Measurements from ENCODE around the gene PPP1R9B. TPM values are rescaled to one million over a fixed set of nuclear protein-coding genes. Genes with fewer than 3 reads are reported as not detected.

PPP1R9B gene
- total RNA-seq, 4 donors from 2014 or later, result 24.9 to 35.9 (median 28.2) TPM

GRCh38 chr17:50177983-50178834 is 27.7 kb upstream of the PPP1R9B start:
- Histone ChIP-seq H3K9me3 (no peaks in the 10 kb centered on the region), H3K27me3 (no peaks in the 10 kb centered on the region), H3K27ac (peak overlapping the region; percentile 68 to 85 (median 74)), H3K4me3 (peak overlapping the region in 3 of 4 donors; percentile 9 to 44 (median 9)), H3K36me3 (no peaks in the 10 kb centered on the region), H3K4me1 (peaks cover 21 to 59% (median 30%) of the 10 kb centered on the region in 3 donors)
- 2 to 25% methylated on average over 5 to 8 of the region's 22 CpGs for WGBS, 2 donors
- intact Hi-C loops (cut with DNase I), result no loop called here
- no peak for DNase-seq
- TF ChIP-seq POLR2A (IDR thresholded peaks at IDR 0.05) (no peak), CTCF (IDR thresholded peaks at IDR 0.05) (peak in 4 of 6 experiments; percentile 27 to 49 (median 45))

GRCh38 chr17:50177476-50177875 is 27.0 kb upstream of the PPP1R9B start:
- intact Hi-C loops (cut with DNase I), result no loop called here
- Histone ChIP-seq H3K9me3 (no peaks in the 10 kb centered on the region), H3K36me3 (no peaks in the 10 kb centered on the region), H3K27ac (peak overlapping the region; percentile 68 to 85 (median 74)), H3K27me3 (no peaks in the 10 kb centered on the region), H3K4me3 (no peak overlapping the region), H3K4me1 (peaks cover 21 to 61% (median 30%) of the 10 kb centered on the region in 3 donors)
- no peak for DNase-seq
- WGBS, 2 donors, result 63% methylated on average over 6 to 10 of the region's 10 CpGs
- TF ChIP-seq POLR2A (IDR thresholded peaks at IDR 0.05), result no peak
- no peak for TF ChIP-seq CTCF (IDR thresholded peaks at IDR 0.05)

GRCh38 chr17:50176559-50177357 is 26.3 kb upstream of the PPP1R9B start:
- Histone ChIP-seq H3K4me3 (no peak overlapping the region), H3K9me3 (no peaks in the 10 kb centered on the region), H3K36me3 (no peaks in the 10 kb centered on the region), H3K4me1 (peaks cover 21 to 58% (median 30%) of the 10 kb centered on the region in 3 donors), H3K27me3 (no peaks in the 10 kb centered on the region), H3K27ac (peak overlapping the region; percentile 68 to 85 (median 74))
- DNase-seq, result no peak
- TF ChIP-seq POLR2A (IDR thresholded peaks at IDR 0.05) (no peak), CTCF (IDR thresholded peaks at IDR 0.05) (no peak)
- intact Hi-C loops (cut with DNase I), result no loop called here
- WGBS, 2 donors, result 85 to 88% methylated on average over 12 to 15 of the region's 20 CpGs

- no peaks in the 10 kb centered on the region for H3K9me3 ChIP-seq
- DNase-seq, result no peak
- no peak overlapping the region for H3K4me3 ChIP-seq
- TF ChIP-seq CTCF (IDR thresholded peaks at IDR 0.05), result no peak
- TF ChIP-seq POLR2A (IDR thresholded peaks at IDR 0.05), result no peak
- peaks cover 21 to 52% (median 25%) of the 10 kb centered on the region in 3 donors for H3K4me1 ChIP-seq
- 61 to 77% methylated on average over 4 to 10 of the region's 16 CpGs for WGBS, 2 donors
- no peaks in the 10 kb centered on the region for H3K27me3 ChIP-seq
- intact Hi-C loops (cut with DNase I), result no loop called here
- H3K36me3 ChIP-seq, result no peaks in the 10 kb centered on the region
- peak overlapping the region in 3 of 4 donors; percentile 11 to 69 (median 19) for H3K27ac ChIP-seq
These were observed 24.7 kb upstream of the PPP1R9B start for GRCh38 chr17:50175035-50175807.

All from esophagus squamous epithelium (tissue), 5 donors.